DOHH2 (cell line): ENCODE measurements around the gene PGBD5.

Source experiments
- CTCF ChIP-seq: fragments of 200-600 bp; sonication (generic); IDR thresholded peaks from one replicate; pipeline ENCODE4 v1.5.1; 2014; ENCODE audit warnings: antibody characterized with exemption, mild to moderate bottlenecking, low read depth, low read length; ENCODE audit not compliant: poor library complexity, severe bottlenecking
- EZH2phosphoT487 ChIP-seq: fragments of 200-600 bp; sonication (generic); IDR thresholded peaks from 2 replicates; pipeline ENCODE4 v1.6.1; 2017; ENCODE audit warnings: borderline replicate concordance, mild to moderate bottlenecking, antibody characterized with exemption, low read length, moderate library complexity, mixed read lengths

GRCh38 chr1:230308039-230308438, 118.1 kb downstream of the PGBD5 start:
- TF ChIP-seq CTCF, result no peak
- TF ChIP-seq EZH2phosphoT487, result no peak
